Endothelial cell of umbilical vein (primary cell): ENCODE results near the gene JAKMIP1.

Experiments used
- EZH2 ChIP-seq: IDR thresholded peaks from 2 replicates; pipeline ENCODE4 v1.6.1; 2012; ENCODE audit warnings: borderline replicate concordance, low read depth, mild to moderate bottlenecking, moderate library complexity, low read length, inconsistent platforms; ENCODE audit not compliant: severe bottlenecking
- FOS ChIP-seq: IDR thresholded peaks from 2 replicates; pipeline ENCODE4 v1.6.1; 2011; ENCODE audit warnings: mild to moderate bottlenecking, low read length, moderate library complexity, borderline replicate concordance; ENCODE audit not compliant: insufficient read depth
- GATA2 ChIP-seq: IDR thresholded peaks from 2 replicates; pipeline ENCODE4 v1.7.0; 2011; ENCODE audit warnings: low read depth, mild to moderate bottlenecking, moderate library complexity, mixed read lengths, low read length; ENCODE audit not compliant: insufficient read length, insufficient read depth
- JUN ChIP-seq: IDR thresholded peaks from 2 replicates; pipeline ENCODE4 v1.6.1; 2011; ENCODE audit warnings: borderline replicate concordance, low read depth; ENCODE audit not compliant: insufficient read length, insufficient read depth
- MYC ChIP-seq: IDR thresholded peaks from one replicate; pipeline ENCODE4 v1.6.1; 2011; ENCODE audit warnings: mild to moderate bottlenecking, low read depth, low read length
- POLR2A ChIP-seq: IDR thresholded peaks from 2 replicates; pipeline ENCODE4 v1.6.1; 2012; ENCODE audit warnings: low read depth, mild to moderate bottlenecking, control low read depth, low read length
- POLR2AphosphoS5 ChIP-seq: IDR thresholded peaks from 2 replicates; pipeline ENCODE4 v1.6.1; 2012; ENCODE audit warnings: low read depth, mild to moderate bottlenecking, control low read depth, low read length, moderate library complexity; ENCODE audit not compliant: insufficient read depth
- TF ChIP-seq, protein P1 (sequence below), 2 donors: IDR thresholded peaks; 1 replicate in 1 of 2; 2 replicates in 1 of 2; pipeline ENCODE4 v1.5.1; 2011; ENCODE audit warnings: low read length in 2 of 2, mild to moderate bottlenecking in 2 of 2, moderate library complexity in 2 of 2, control low read depth in 1 of 2, inconsistent platforms in 1 of 2, low read depth in 1 of 2; ENCODE audit not compliant: insufficient read depth in 1 of 2; ENCODE audit errors: extremely low read depth in 1 of 2
- TF ChIP-seq, protein P2 (sequence below): IDR thresholded peaks from 2 replicates; pipeline ENCODE4 v1.6.1; 2011; ENCODE audit not compliant: insufficient read depth, insufficient read length

DNA sequence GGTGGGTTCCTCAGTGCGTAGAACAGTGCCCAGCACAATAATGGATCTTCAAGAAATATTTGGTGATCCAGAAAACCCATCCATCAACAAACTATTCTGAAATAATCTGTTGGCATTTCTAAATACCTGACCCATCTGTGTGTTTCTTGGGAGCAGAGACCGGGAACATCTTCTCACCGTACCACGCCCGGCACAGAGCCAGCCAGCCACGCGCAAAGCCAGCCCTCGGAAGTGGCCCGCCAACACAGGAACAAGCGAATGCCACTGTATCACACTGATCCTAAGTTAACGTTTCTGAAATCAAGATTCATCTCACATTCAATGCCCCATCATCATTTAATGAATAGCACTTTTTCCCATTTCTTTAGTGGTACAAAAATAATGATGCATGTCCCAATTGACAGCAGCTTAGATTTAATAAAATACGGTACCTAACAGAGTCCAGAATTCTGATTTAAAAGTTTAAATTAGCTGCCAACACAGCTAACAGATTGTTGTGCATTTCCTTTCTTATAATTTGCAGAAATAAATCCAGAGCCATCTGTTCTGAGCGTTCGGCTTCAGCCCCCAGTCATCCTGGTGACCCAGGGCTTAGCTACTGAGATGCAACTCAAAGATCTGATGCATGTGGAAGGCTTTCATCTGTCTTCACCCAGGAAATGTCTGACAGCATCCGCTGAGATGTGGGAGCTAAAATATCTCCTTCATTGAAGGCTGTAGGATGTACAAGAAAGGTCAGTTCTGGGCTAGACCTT is 44.2 kb downstream of the JAKMIP1 start:
- no peak for TF ChIP-seq EZH2
- TF ChIP-seq JUN, result no peak
- TF ChIP-seq POLR2A, result no peak
- TF ChIP-seq, protein P1, sequence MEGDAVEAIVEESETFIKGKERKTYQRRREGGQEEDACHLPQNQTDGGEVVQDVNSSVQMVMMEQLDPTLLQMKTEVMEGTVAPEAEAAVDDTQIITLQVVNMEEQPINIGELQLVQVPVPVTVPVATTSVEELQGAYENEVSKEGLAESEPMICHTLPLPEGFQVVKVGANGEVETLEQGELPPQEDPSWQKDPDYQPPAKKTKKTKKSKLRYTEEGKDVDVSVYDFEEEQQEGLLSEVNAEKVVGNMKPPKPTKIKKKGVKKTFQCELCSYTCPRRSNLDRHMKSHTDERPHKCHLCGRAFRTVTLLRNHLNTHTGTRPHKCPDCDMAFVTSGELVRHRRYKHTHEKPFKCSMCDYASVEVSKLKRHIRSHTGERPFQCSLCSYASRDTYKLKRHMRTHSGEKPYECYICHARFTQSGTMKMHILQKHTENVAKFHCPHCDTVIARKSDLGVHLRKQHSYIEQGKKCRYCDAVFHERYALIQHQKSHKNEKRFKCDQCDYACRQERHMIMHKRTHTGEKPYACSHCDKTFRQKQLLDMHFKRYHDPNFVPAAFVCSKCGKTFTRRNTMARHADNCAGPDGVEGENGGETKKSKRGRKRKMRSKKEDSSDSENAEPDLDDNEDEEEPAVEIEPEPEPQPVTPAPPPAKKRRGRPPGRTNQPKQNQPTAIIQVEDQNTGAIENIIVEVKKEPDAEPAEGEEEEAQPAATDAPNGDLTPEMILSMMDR (IDR thresholded peaks at IDR 0.05; ENCODE audit: extremely low read depth in 1 of 2, insufficient read depth in 1 of 2, low read depth in 1 of 2, low read length in 2 of 2), result no peak
- no peak for TF ChIP-seq GATA2
- no peak for TF ChIP-seq POLR2AphosphoS5
- no peak for TF ChIP-seq FOS
- TF ChIP-seq, protein P2, sequence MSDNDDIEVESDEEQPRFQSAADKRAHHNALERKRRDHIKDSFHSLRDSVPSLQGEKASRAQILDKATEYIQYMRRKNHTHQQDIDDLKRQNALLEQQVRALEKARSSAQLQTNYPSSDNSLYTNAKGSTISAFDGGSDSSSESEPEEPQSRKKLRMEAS, result no peak
- no peak for TF ChIP-seq MYC
